Hematopoietic multipotent progenitor cell treated with erythropoietin and hydrocortisone succinate and interleukin-3 and kit ligand, for 17 days (in vitro differentiated cells): ENCODE data around the gene SYDE2.
"Not testable (repeated sequence)": the region's sequence is repeated elsewhere in the genome, so short reads cannot be mapped to it uniquely, and the experiment has no call there.

Source experiments
- DNase-seq: peaks from one replicate; pipeline ENCODE4 v3.0.0-alpha.2; 2015; ENCODE audit warnings: low spot score

SYDE2 gene

GRCh38 chr1:85166351-85166750 lies 34.5 kb downstream of the SYDE2 start:
- no peak for DNase-seq

GRCh38 chr1:85158910-85159309 lies 41.9 kb downstream of the SYDE2 start:
- no peak for DNase-seq

- DNase-seq = no peak
Observed at GRCh38 chr1:85157436-85157835, 43.4 kb downstream of the SYDE2 start.

GRCh38 chr1:85153149-85153891 lies 47.5 kb downstream of the SYDE2 start:
- DNase-seq = no peak

GRCh38 chr1:85151446-85151845 lies 49.4 kb downstream of the SYDE2 start:
- DNase-seq = no peak

- DNase-seq = no peak
Observed at GRCh38 chr1:85149805-85150204, 51.0 kb downstream of the SYDE2 start.

- no peak for DNase-seq
Observed at GRCh38 chr1:85148524-85149250, 52.1 kb downstream of the SYDE2 start.

- DNase-seq = no peak
Observed at GRCh38 chr1:85146972-85147359, 53.9 kb downstream of the SYDE2 start.

- not testable (repeated sequence) for DNase-seq
Observed at GRCh38 chr1:85146298-85146971, 54.4 kb downstream of the SYDE2 start.

GRCh38 chr1:85144351-85144750 lies 56.5 kb downstream of the SYDE2 start:
- DNase-seq = no peak

GRCh38 chr1:85142753-85143152 lies 58.1 kb downstream of the SYDE2 start:
- no peak for DNase-seq

GRCh38 chr1:85138439-85138838 lies 62.4 kb downstream of the SYDE2 start:
- DNase-seq = not testable (repeated sequence)

- no peak for DNase-seq
Observed at GRCh38 chr1:85137660-85138059, 63.2 kb downstream of the SYDE2 start.

- DNase-seq = no peak
Observed at GRCh38 chr1:85135392-85135798, 65.4 kb downstream of the SYDE2 start.

GRCh38 chr1:85134583-85135391 lies 66.0 kb downstream of the SYDE2 start:
- no peak for DNase-seq

- DNase-seq = no peak
Observed at GRCh38 chr1:85133565-85134159, 67.2 kb downstream of the SYDE2 start.

GRCh38 chr1:85132078-85132720 lies 68.6 kb downstream of the SYDE2 start:
- no peak for DNase-seq

GRCh38 chr1:85128316-85128715 lies 72.5 kb downstream of the SYDE2 start:
- DNase-seq = no peak

GRCh38 chr1:85125891-85126290 lies 74.9 kb downstream of the SYDE2 start:
- no peak for DNase-seq

GRCh38 chr1:85124091-85124490 lies 76.7 kb downstream of the SYDE2 start:
- no peak for DNase-seq

- DNase-seq = no peak
Observed at GRCh38 chr1:85122169-85122568, 78.6 kb downstream of the SYDE2 start.
